ENCODE measurements around the gene TACC3.
A peak's percentile ranks its signal among the peaks of the same experiment; 100 is the strongest.

The TACC3 gene

GRCh38 chr4:1676605-1677525 lies 44.5 kb upstream of the TACC3 start:
- H3K4me1 ChIP-seq (ENCODE audit: control insufficient read depth in 1 of 2, insufficient read depth in 1 of 2, low read depth in 1 of 2, low read length in 1 of 2): no peaks in the 10 kb centered on the region
- H3K36me3 ChIP-seq: no peaks in the 10 kb centered on the region
- no peak for TF ChIP-seq CTCF (IDR thresholded peaks at IDR 0.05)
- no peak overlapping the region for H3K4me3 ChIP-seq (ENCODE audit: low read depth in 1 of 2, low read length in 1 of 2)
- H3K27me3 ChIP-seq: no peaks in the 10 kb centered on the region
- H3K9me3 ChIP-seq: no peaks in the 10 kb centered on the region
- H3K27ac ChIP-seq: no peak overlapping the region

- no peaks in the 10 kb centered on the region for H3K36me3 ChIP-seq
- H3K27ac ChIP-seq: no peak overlapping the region
- H3K9me3 ChIP-seq: no peaks in the 10 kb centered on the region
- H3K27me3 ChIP-seq: peaks cover 4% of the 10 kb centered on the region
- H3K4me1 ChIP-seq (ENCODE audit: control insufficient read depth in 1 of 2, insufficient read depth in 1 of 2, low read depth in 1 of 2, low read length in 1 of 2): peaks cover 4 to 6% of the 10 kb centered on the region in 2 experiments
- H3K4me3 ChIP-seq (ENCODE audit: low read depth in 1 of 2, low read length in 1 of 2): no peak overlapping the region
- no peak for TF ChIP-seq CTCF (IDR thresholded peaks at IDR 0.05)
These were observed 43.1 kb upstream of the TACC3 start for GRCh38 chr4:1678244-1678643.

GRCh38 chr4:1682860-1683259 lies 38.5 kb upstream of the TACC3 start:
- H3K27ac ChIP-seq: peak overlapping the region; percentile 69
- H3K4me3 ChIP-seq (ENCODE audit: low read depth in 1 of 2, low read length in 1 of 2): peak overlapping the region; percentile 67 to 83

GRCh38 chr4:1683261-1683735 lies 38.0 kb upstream of the TACC3 start:
- TF ChIP-seq CTCF (IDR thresholded peaks at IDR 0.05): no peak
- H3K4me3 ChIP-seq (ENCODE audit: low read depth in 1 of 2, low read length in 1 of 2): peak overlapping the region; percentile 67 to 83
- no peaks in the 10 kb centered on the region for H3K36me3 ChIP-seq
- H3K9me3 ChIP-seq: no peaks in the 10 kb centered on the region
- H3K27ac ChIP-seq: peak overlapping the region; percentile 69
- peaks cover 12% of the 10 kb centered on the region for H3K27me3 ChIP-seq
- peaks cover 17 to 20% of the 10 kb centered on the region in 2 experiments for H3K4me1 ChIP-seq (ENCODE audit: control insufficient read depth in 1 of 2, insufficient read depth in 1 of 2, low read depth in 1 of 2, low read length in 1 of 2)

More at GRCh38 chr4:1682860-1683259, 38.5 kb upstream of the TACC3 start:
- Histone ChIP-seq H3K27me3 (peaks cover 12% of the 10 kb centered on the region), H3K36me3 (no peaks in the 10 kb centered on the region), H3K4me1 (ENCODE audit: control insufficient read depth in 1 of 2, insufficient read depth in 1 of 2, low read depth in 1 of 2, low read length in 1 of 2) (peaks cover 17 to 20% of the 10 kb centered on the region in 2 experiments), H3K9me3 (no peaks in the 10 kb centered on the region)
- no peak for TF ChIP-seq CTCF (IDR thresholded peaks at IDR 0.05)

GRCh38 chr4:1683736-1684505 lies 37.4 kb upstream of the TACC3 start, which contains the start of gene FAM53A:
TSS of gene FAM53A (minus strand) at chr4:1684313. CDS start at chr4:1668741, 15,572 bp downstream.
- H3K4me3 ChIP-seq (ENCODE audit: low read depth in 1 of 2, low read length in 1 of 2): peak within 1 kb of the TSS; percentile 67 to 83
- H3K27ac ChIP-seq: peak within 1 kb of the TSS; percentile 69
- H3K4me1 ChIP-seq (ENCODE audit: control insufficient read depth in 1 of 2, insufficient read depth in 1 of 2, low read depth in 1 of 2, low read length in 1 of 2): peaks cover 17 to 20% of the 10 kb centered on the region in 2 experiments
- peak; percentile 17 for TF ChIP-seq CTCF (IDR thresholded peaks at IDR 0.05)
- no peaks in the 10 kb centered on the region for H3K9me3 ChIP-seq
- H3K36me3 ChIP-seq: no peaks in the 10 kb centered on the region
- peaks cover 12% of the 10 kb centered on the region for H3K27me3 ChIP-seq

All from neutrophil (primary cell).